ENCODE measurements around the gene ALOXE3. TPM values are rescaled to one million over a fixed set of nuclear protein-coding genes. Genes with fewer than 3 reads are reported as not detected.

The ALOXE3 gene
- total RNA-seq, 4 donors from 2014 or later: not detected

DNA sequence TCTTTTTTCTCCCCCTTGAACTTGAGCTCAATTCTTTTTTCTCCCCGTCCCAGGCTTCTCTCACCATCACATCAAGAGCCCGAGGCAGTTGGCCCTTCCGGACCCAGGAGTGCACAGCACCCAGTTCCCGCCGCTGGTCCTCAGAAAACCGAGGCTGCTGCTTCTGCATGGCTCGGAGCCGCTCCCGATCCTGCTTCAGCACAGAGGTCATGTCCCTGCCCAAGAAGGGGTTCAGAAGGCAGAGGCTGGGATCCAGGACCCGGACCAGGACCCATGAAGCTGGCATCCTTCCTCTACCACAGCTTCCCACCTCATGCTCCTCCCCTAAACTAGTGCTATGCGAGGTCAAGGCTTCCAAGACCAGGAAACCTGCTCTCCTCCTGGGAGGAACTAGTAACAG is 23.4 kb upstream of the ALOXE3 start:
- H3K27me3 ChIP-seq: no peaks in the 10 kb centered on the region
- H3K4me3 ChIP-seq: no peak overlapping the region
- intact Hi-C loops (cut with DNase I): no loop called here
- no peak for TF ChIP-seq EP300 (IDR thresholded peaks at IDR 0.05)
- no peak for TF ChIP-seq POLR2AphosphoS5 (IDR thresholded peaks at IDR 0.05)
- no peak for TF ChIP-seq POLR2A (IDR thresholded peaks at IDR 0.05; ENCODE audit: low read depth)
- TF ChIP-seq, protein P1, sequence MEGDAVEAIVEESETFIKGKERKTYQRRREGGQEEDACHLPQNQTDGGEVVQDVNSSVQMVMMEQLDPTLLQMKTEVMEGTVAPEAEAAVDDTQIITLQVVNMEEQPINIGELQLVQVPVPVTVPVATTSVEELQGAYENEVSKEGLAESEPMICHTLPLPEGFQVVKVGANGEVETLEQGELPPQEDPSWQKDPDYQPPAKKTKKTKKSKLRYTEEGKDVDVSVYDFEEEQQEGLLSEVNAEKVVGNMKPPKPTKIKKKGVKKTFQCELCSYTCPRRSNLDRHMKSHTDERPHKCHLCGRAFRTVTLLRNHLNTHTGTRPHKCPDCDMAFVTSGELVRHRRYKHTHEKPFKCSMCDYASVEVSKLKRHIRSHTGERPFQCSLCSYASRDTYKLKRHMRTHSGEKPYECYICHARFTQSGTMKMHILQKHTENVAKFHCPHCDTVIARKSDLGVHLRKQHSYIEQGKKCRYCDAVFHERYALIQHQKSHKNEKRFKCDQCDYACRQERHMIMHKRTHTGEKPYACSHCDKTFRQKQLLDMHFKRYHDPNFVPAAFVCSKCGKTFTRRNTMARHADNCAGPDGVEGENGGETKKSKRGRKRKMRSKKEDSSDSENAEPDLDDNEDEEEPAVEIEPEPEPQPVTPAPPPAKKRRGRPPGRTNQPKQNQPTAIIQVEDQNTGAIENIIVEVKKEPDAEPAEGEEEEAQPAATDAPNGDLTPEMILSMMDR (IDR thresholded peaks at IDR 0.05): no peak
- peak overlapping the region; percentile 85 to 100 (median 97) for H3K27ac ChIP-seq (replicated peaks in 1 of 4)
- peaks cover 37 to 85% (median 85%) of the 10 kb centered on the region in 4 donors for H3K4me1 ChIP-seq
- peaks cover 74 to 76% (median 75%) of the 10 kb centered on the region in 4 donors for H3K36me3 ChIP-seq
- DNase-seq (ENCODE audit: extremely low spot score): no peak
- H3K9me3 ChIP-seq: no peaks in the 10 kb centered on the region
- WGBS: 87% methylated on average over 11 of the region's 11 CpGs

DNA sequence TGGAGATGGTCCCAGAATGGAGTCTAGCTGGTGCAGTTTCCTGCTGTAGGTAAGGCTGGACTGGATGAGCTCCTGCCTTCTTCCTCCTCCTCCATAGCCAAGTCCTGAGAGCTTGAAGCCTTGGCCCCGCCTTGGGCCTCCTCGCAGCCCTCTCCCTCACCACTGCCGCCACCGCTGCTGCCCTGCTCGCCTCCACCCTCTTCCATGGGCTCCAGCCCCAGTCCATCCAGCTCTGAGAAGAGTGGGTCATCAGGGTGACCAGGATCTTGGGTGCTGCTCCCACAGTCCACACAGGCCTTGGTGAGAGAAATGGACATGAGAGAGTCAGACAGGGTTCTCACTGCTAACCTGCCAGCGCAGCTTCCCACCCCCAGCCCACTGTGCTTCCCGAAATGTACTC is 22.7 kb upstream of the ALOXE3 start:
- Histone ChIP-seq H3K4me3 (no peak overlapping the region), H3K4me1 (peaks cover 31 to 79% (median 78%) of the 10 kb centered on the region in 4 donors), H3K27ac (replicated peaks in 1 of 4) (peak overlapping the region; percentile 85 to 100 (median 97)), H3K9me3 (no peaks in the 10 kb centered on the region), H3K36me3 (peaks cover 67 to 69% (median 68%) of the 10 kb centered on the region in 4 donors), H3K27me3 (no peaks in the 10 kb centered on the region)
- intact Hi-C loops (cut with DNase I): no loop called here
- DNase-seq (ENCODE audit: extremely low spot score): no peak
- TF ChIP-seq POLR2AphosphoS5 (IDR thresholded peaks at IDR 0.05): peak in 1 of 2 donors; percentile 4
- TF ChIP-seq, protein P1 (IDR thresholded peaks at IDR 0.05): no peak
- WGBS: 91% methylated on average over 7 of the region's 7 CpGs

DNA sequence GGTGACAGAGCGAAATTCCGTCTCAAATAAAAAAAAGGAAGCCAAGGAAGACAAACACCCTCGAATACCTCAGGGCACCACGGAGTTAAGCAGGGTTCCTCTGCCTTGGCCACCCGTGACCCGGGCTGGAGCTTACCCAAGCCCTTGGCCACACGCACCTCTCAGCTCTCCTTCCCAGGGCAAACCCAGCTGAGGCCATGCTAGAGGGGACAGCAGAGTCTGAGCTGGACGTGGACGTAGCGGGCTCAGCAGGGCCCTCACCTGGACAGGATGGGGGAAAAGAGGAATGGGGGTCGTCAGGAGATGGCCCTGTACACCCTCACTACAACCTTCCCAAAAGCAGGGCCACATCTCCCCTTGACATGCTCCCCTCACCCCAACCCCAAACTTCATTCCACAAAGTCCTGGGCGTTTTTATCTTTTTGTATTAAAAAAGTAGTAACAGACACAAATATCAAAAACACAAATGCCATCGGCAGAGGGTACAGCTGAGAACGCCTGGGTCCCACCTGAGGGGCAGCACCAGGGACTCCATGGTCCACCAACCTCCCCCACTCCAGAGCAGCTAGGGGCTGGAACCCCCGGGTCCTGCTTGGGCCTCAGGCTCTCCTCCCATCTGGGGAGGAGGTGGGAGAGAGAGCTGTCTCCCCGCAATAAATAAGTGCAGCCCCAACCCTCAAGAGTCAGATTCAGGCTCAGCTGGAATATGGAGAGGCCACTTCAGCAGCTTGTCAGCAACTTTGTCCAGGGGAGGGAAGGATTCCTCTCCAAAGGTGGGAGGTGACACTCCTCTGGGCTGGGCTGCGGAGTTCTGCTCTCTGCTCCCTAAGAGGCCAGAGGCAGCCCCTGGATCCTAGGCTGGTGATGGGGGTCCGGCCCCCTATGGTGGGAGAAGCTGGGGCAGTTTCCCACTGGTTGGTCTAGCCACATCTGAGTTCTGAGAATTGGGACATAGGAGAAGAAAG is 22.0 kb upstream of the ALOXE3 start:
- 71% methylated on average over 17 of the region's 18 CpGs for WGBS
- DNase-seq (ENCODE audit: extremely low spot score): no peak
- TF ChIP-seq POLR2AphosphoS5 (IDR thresholded peaks at IDR 0.05) (peak in 1 of 2 donors; percentile 15), EP300 (IDR thresholded peaks at IDR 0.05) (no peak)
- H3K36me3 ChIP-seq: peaks cover 60 to 62% (median 61%) of the 10 kb centered on the region in 4 donors
- no peak overlapping the region for H3K4me3 ChIP-seq
- H3K27me3 ChIP-seq: no peaks in the 10 kb centered on the region
- no peaks in the 10 kb centered on the region for H3K9me3 ChIP-seq
- H3K4me1 ChIP-seq: peaks cover 31 to 74% (median 71%) of the 10 kb centered on the region in 4 donors
- intact Hi-C loops (cut with DNase I): no loop called here
- H3K27ac ChIP-seq (replicated peaks in 1 of 4): peak overlapping the region; percentile 85 to 100 (median 97)

DNA sequence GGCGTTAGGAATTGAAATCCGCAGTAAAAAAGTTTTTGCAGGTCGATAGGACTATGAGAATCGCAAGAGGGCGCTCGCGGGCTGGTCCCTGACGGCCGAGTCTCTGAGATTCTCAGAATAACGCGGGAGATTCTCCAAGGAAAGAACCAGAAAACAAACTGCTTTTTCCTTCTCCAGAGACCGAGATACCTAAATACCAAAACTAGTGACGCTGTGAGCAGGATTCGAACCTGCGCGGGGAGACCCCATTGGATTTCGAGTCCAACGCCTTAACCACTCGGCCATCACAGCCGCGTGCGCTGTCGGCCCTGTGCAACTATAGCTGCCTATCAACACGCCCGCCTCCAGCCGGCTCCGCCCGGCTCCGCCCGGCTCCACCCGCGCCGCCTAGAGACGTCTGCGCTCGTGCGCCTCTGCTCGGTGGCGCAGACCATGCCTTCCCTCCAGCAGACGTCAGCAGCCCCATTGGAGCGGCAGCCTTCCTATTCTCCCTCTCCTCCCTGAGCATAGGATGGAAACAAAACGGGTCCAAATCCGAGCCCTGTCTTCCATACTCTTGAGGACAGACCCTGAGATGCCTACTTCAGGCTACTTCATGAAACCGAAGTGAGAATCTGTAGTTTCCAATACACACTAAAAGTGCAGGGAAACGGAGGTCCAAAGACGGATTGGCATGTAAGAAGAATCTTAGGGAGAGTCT is 20.5 kb upstream of the ALOXE3 start:
- H3K4me3 ChIP-seq: peak overlapping the region; percentile 2 to 31 (median 20)

More for the DNA sequence above, 20.5 kb upstream of the ALOXE3 start:
- WGBS: under 1% methylated on average over 45 of the region's 46 CpGs
- Histone ChIP-seq H3K27me3 (no peaks in the 10 kb centered on the region), H3K4me1 (peaks cover 31 to 61% (median 61%) of the 10 kb centered on the region in 4 donors), H3K9me3 (no peaks in the 10 kb centered on the region), H3K27ac (replicated peaks in 1 of 4) (peak overlapping the region; percentile 85 to 100 (median 97)), H3K36me3 (peaks cover 45 to 47% (median 46%) of the 10 kb centered on the region in 4 donors)
- DNase-seq (ENCODE audit: extremely low spot score): peak; percentile 99
- intact Hi-C loops (cut with DNase I): loop anchor here (1.0 kb wide), 1 partner anchor 19 kb away; no protein-coding TSS in a partner anchor
- TF ChIP-seq, protein P1 (IDR thresholded peaks at IDR 0.05): peak; percentile 79 to 94 (median 83)
- TF ChIP-seq EP300 (IDR thresholded peaks at IDR 0.05): no peak
- peak in 1 of 2 donors; percentile 92 for TF ChIP-seq POLR2AphosphoS5 (IDR thresholded peaks at IDR 0.05)
- peak; percentile 35 for TF ChIP-seq POLR2A (IDR thresholded peaks at IDR 0.05; ENCODE audit: low read depth)
